Mesenchymal stem cell (in vitro differentiated cells and primary cell): Measurements from ENCODE around the gene BEGAIN.

Source experiments
- DNase-seq: peaks from one replicate; pipeline ENCODE4 v3.0.0-alpha.2; 2013
- H2AFZ ChIP-seq: one replicate; pipeline ENCODE4 v1.6.1; 2013; ENCODE audit warnings: low read depth, mild to moderate bottlenecking, control low read depth, inconsistent platforms, low read length, moderate library complexity
- H2AK5ac ChIP-seq: 2 replicates; pipeline ENCODE4 v1.6.1; 2013; ENCODE audit warnings: low read length, moderate library complexity, mild to moderate bottlenecking, inconsistent platforms; ENCODE audit not compliant: severe bottlenecking
- H2BK120ac ChIP-seq: one replicate; pipeline ENCODE4 v1.6.1; 2013; ENCODE audit warnings: low read depth, mild to moderate bottlenecking, inconsistent platforms, low read length, moderate library complexity
- H2BK12ac ChIP-seq, 2 experiments: one replicate each; pipeline ENCODE4 v1.6.1; 2013; ENCODE audit warnings: inconsistent platforms in 2 of 2, low read length in 2 of 2, mild to moderate bottlenecking in 2 of 2, moderate library complexity in 2 of 2, control low read depth in 1 of 2
- H2BK15ac ChIP-seq: one replicate; pipeline ENCODE4 v1.6.1; 2013; ENCODE audit warnings: mild to moderate bottlenecking, low read depth, inconsistent platforms; ENCODE audit not compliant: poor library complexity, severe bottlenecking
- H2BK5ac ChIP-seq: 2 replicates; pipeline ENCODE4 v1.6.1; 2013; ENCODE audit warnings: low read depth, mild to moderate bottlenecking, low read length, control low read depth, inconsistent platforms; ENCODE audit not compliant: poor library complexity, severe bottlenecking
- H3K14ac ChIP-seq, 2 experiments: one replicate each; pipeline ENCODE4 v1.6.1; 2013; ENCODE audit warnings: inconsistent platforms in 2 of 2, low read length in 2 of 2, control low read depth in 1 of 2, mild to moderate bottlenecking in 1 of 2, moderate library complexity in 1 of 2
- H3K18ac ChIP-seq, 2 experiments: one replicate each; pipeline ENCODE4 v1.6.1; 2013; ENCODE audit warnings: inconsistent platforms in 2 of 2, low read length in 2 of 2, control low read depth in 1 of 2, low read depth in 1 of 2, mild to moderate bottlenecking in 1 of 2
- H3K23ac ChIP-seq, 2 experiments: one replicate each; pipeline ENCODE4 v1.6.1; 2013; ENCODE audit warnings: inconsistent platforms in 2 of 2, low read length in 2 of 2, mild to moderate bottlenecking in 2 of 2, moderate library complexity in 2 of 2, control low read depth in 1 of 2
- H3K27ac ChIP-seq: 2 replicates; pipeline ENCODE4 v1.5.1; 2013; ENCODE audit warnings: mild to moderate bottlenecking, moderate library complexity, low read length, control low read depth, inconsistent platforms; ENCODE audit not compliant: poor library complexity, severe bottlenecking
- H3K27me3 ChIP-seq, 2 experiments: 2 replicates each; pipeline versions ENCODE4 v1.6.1 to v1.7.0; 2013; ENCODE audit warnings: low read length in 2 of 2, mild to moderate bottlenecking in 2 of 2, moderate library complexity in 2 of 2, control low read depth in 1 of 2, inconsistent platforms in 1 of 2; ENCODE audit not compliant: control insufficient read depth in 1 of 2, insufficient read depth in 1 of 2
- H3K36me3 ChIP-seq, 2 experiments: 2 replicates each; pipeline versions ENCODE4 v1.6.1 to v1.7.0; 2013; ENCODE audit warnings: low read length in 2 of 2, control low read depth in 1 of 2, inconsistent platforms in 1 of 2, low read depth in 1 of 2, mild to moderate bottlenecking in 1 of 2; ENCODE audit not compliant: insufficient read depth in 2 of 2, control insufficient read depth in 1 of 2
- H3K4ac ChIP-seq, 2 experiments: one replicate each; pipeline ENCODE4 v1.6.1; 2013; ENCODE audit warnings: inconsistent platforms in 2 of 2, low read length in 2 of 2, mild to moderate bottlenecking in 2 of 2, moderate library complexity in 2 of 2, control low read depth in 1 of 2, low read depth in 1 of 2
- H3K4me1 ChIP-seq: 2 replicates; pipeline ENCODE4 v1.6.1; 2013; ENCODE audit warnings: low read depth, low read length, control low read depth; ENCODE audit not compliant: control insufficient read depth, insufficient read depth
- H3K4me2 ChIP-seq: 2 replicates; pipeline ENCODE4 v1.6.1; 2013; ENCODE audit warnings: low read length, mild to moderate bottlenecking, inconsistent platforms; ENCODE audit not compliant: poor library complexity, severe bottlenecking
- H3K4me3 ChIP-seq, 2 experiments: 2 replicates each; pipeline versions ENCODE4 v1.5.1 to v1.7.0; 2013; ENCODE audit warnings: low read length in 2 of 2, mild to moderate bottlenecking in 2 of 2, control low read depth in 1 of 2, low read depth in 1 of 2; ENCODE audit not compliant: insufficient read depth in 1 of 2
- H3K79me1 ChIP-seq: replicated peaks from 2 replicates; pipeline ENCODE4 v1.6.1; 2013; ENCODE audit warnings: mild to moderate bottlenecking, control low read depth, low read length, inconsistent platforms; ENCODE audit not compliant: poor library complexity, severe bottlenecking
- H3K9ac ChIP-seq: 2 replicates; pipeline ENCODE4 v1.7.0; 2013; ENCODE audit warnings: mild to moderate bottlenecking, low read length, moderate library complexity
- H3K9me3 ChIP-seq: 2 replicates; pipeline ENCODE4 v1.7.0; 2013; ENCODE audit warnings: mild to moderate bottlenecking, low read length; ENCODE audit not compliant: control insufficient read depth
- H4K8ac ChIP-seq: one replicate; pipeline ENCODE4 v1.6.1; 2013; ENCODE audit warnings: inconsistent platforms, mild to moderate bottlenecking, low read length, moderate library complexity
- H4K91ac ChIP-seq: one replicate; pipeline ENCODE4 v1.6.1; 2013; ENCODE audit warnings: mild to moderate bottlenecking, low read length, inconsistent platforms
- WGBS: methylation state at CpG from one replicate; pipeline ENCODE4 v1.1.7; 2013; ENCODE audit warnings: mixed read lengths; 5-methylcytosine and 5-hydroxymethylcytosine counted together

The BEGAIN gene

DNA sequence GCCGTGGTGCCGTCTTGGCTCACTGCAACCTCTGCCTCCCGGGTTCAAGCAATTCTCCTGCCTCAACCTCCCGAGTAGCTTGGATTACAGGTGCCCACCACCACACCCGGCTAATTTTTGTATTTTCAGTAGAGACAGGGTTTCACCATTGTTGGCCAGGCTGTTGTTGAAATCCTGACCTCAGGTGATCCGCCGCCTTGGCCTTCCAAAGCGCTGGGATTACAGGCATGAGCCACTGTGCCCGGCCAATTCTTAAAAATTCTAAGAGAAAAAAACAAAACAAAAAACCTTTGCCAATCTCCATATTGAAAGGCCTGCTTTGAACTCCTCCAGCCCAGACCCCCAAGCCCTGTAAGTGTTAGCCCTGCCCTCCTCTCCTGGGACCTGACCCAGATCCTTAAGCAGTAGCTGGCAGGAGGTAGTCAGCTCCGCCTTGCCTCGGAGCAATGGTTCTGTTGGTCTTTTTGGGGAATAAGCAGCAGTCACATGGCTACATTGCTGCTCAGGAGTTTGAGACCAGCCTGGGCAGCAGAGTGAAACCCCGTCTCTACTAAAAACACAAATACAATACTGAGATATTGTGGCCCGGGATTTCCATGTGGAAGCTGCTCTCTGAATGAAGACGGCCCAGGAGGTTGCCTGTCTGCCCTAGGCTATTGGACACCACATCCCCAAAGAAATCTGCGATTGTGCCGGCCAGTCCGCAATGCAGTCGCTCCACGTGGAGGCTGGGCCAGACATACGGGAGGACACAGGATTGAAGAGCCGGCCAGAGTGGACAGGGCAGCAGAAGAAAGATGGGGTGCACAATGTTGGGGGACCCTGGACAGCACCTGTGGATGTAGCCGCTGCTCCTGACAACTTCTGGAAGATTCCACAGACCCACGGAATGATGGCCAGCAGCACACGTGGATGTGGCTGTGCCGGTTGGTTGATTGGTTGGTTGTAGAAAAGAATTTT, 28.8 kb upstream of the BEGAIN start:
- Histone ChIP-seq H2BK12ac (no peak overlapping the region), H3K4me2 (no peak overlapping the region), H3K4me3 (no peak overlapping the region), H2BK15ac (no peak overlapping the region), H3K4ac (no peak overlapping the region), H3K27ac (no peak overlapping the region), H3K79me1 (no peaks in the 10 kb centered on the region), H4K8ac (no peak overlapping the region), H4K91ac (no peak overlapping the region), H2AFZ (no peak overlapping the region), H2BK120ac (no peak overlapping the region), H2BK5ac (no peak overlapping the region), H3K23ac (no peak overlapping the region), H3K14ac (no peak overlapping the region), H3K4me1 (peaks cover 2% of the 10 kb centered on the region), H2AK5ac (no peak overlapping the region), H3K27me3 (peaks cover 29 to 71% of the 10 kb centered on the region in 2 experiments), H3K9ac (no peak overlapping the region), H3K9me3 (no peaks in the 10 kb centered on the region), H3K18ac (no peak overlapping the region), H3K36me3 (no peaks in the 10 kb centered on the region)
- 91% methylated on average over 25 of the region's 25 CpGs for WGBS
- no peak for DNase-seq

- Histone ChIP-seq H2AK5ac (no peak overlapping the region), H3K9ac (no peak overlapping the region), H2BK5ac (no peak overlapping the region), H2BK12ac (no peak overlapping the region), H3K4me2 (no peak overlapping the region), H3K27ac (no peak overlapping the region), H3K36me3 (no peaks in the 10 kb centered on the region), H3K4me3 (no peak overlapping the region), H3K27me3 (peaks cover 29 to 66% of the 10 kb centered on the region in 2 experiments), H4K91ac (no peak overlapping the region), H2BK120ac (no peak overlapping the region), H4K8ac (no peak overlapping the region), H3K14ac (no peak overlapping the region), H3K79me1 (no peaks in the 10 kb centered on the region), H3K4me1 (peaks cover 5% of the 10 kb centered on the region), H3K9me3 (no peaks in the 10 kb centered on the region), H3K23ac (no peak overlapping the region), H3K18ac (no peak overlapping the region), H3K4ac (no peak overlapping the region), H2BK15ac (no peak overlapping the region), H2AFZ (no peak overlapping the region)
- no peak for DNase-seq
Observed at GRCh38 chr14:100614803-100615202, 27.6 kb upstream of the BEGAIN start.

DNA sequence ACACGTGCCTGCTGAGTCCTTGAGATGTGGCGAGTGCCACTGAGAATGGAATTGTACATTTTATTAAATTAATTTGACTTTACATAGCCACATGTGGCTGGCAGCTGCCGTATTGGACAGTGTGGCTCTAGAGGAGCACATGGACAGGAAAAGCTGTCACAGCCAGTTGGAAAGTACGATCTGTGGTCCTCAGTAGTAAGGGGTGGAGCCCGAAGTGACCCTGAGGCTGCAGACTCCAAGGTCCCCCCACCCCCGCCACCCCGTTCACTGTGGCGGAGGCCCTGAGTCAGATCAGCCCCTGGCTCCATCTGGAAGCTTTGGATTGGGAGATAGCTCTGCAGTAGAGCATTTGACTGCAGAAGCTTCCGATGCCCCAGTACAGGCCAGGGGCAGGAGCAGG, 25.8 kb upstream of the BEGAIN start:
- H3K4ac ChIP-seq: no peak overlapping the region
- H2AK5ac ChIP-seq: no peak overlapping the region
- no peaks in the 10 kb centered on the region for H3K36me3 ChIP-seq
- no peaks in the 10 kb centered on the region for H3K79me1 ChIP-seq
- H4K91ac ChIP-seq: no peak overlapping the region
- no peak overlapping the region for H2BK15ac ChIP-seq
- peaks cover 5% of the 10 kb centered on the region for H3K4me1 ChIP-seq
- no peak overlapping the region for H3K23ac ChIP-seq
- H2AFZ ChIP-seq: no peak overlapping the region
- DNase-seq: no peak
- no peak overlapping the region for H3K18ac ChIP-seq
- WGBS: 81% methylated on average over 7 of the region's 9 CpGs
- no peak overlapping the region for H3K9ac ChIP-seq
- H3K27me3 ChIP-seq: peaks cover 16 to 54% of the 10 kb centered on the region in 2 experiments
- no peaks in the 10 kb centered on the region for H3K9me3 ChIP-seq
- H4K8ac ChIP-seq: no peak overlapping the region
- no peak overlapping the region for H2BK5ac ChIP-seq
- no peak overlapping the region for H3K27ac ChIP-seq
- H3K4me2 ChIP-seq: no peak overlapping the region
- H3K14ac ChIP-seq: no peak overlapping the region
- no peak overlapping the region for H2BK12ac ChIP-seq
- H3K4me3 ChIP-seq: no peak overlapping the region
- no peak overlapping the region for H2BK120ac ChIP-seq

- Histone ChIP-seq H2BK15ac (no peak overlapping the region), H3K36me3 (no peaks in the 10 kb centered on the region), H2BK120ac (no peak overlapping the region), H3K9me3 (peaks cover under 1% of the 10 kb centered on the region), H3K4ac (no peak overlapping the region), H3K4me3 (no peak overlapping the region), H3K79me1 (no peaks in the 10 kb centered on the region), H2AK5ac (no peak overlapping the region), H3K9ac (no peak overlapping the region), H3K23ac (no peak overlapping the region), H3K18ac (no peak overlapping the region), H3K4me2 (no peak overlapping the region), H3K14ac (no peak overlapping the region), H2BK12ac (no peak overlapping the region), H2BK5ac (no peak overlapping the region), H2AFZ (no peak overlapping the region), H3K27me3 (peaks cover 16 to 54% of the 10 kb centered on the region in 2 experiments), H3K4me1 (peaks cover 5% of the 10 kb centered on the region), H3K27ac (no peak overlapping the region), H4K8ac (no peak overlapping the region), H4K91ac (no peak overlapping the region)
- DNase-seq: no peak
- 92% methylated on average over 10 of the region's 10 CpGs for WGBS
Observed at GRCh38 chr14:100611811-100612480, 24.7 kb upstream of the BEGAIN start.
